ENCODE data around the gene SORCS2.

- TF ChIP-seq CTCF (IDR thresholded peaks at IDR 0.05) (no peak), POLR2AphosphoS5 (IDR thresholded peaks at IDR 0.05) (no peak), POLR2A (IDR thresholded peaks at IDR 0.05) (no peak), EP300 (IDR thresholded peaks at IDR 0.05) (no peak)
These were observed 371.9 kb downstream of the SORCS2 start for GRCh38 chr4:7564242-7564641.
